ENCODE measurements around the gene PET100.

Gene PET100
- long read RNA-seq, donor 1, transcript PET100-202 (4 exons, 719 nt): major isoform, 68 of 108 reads
- long read RNA-seq, donor 1, transcript PET100-206 (2 exons, 317 nt): minor isoform, 7 of 108 reads
- long read RNA-seq, donor 1, partial matches to known transcripts: 0 of 108 reads
- long read RNA-seq, donor 1, other reads (novel, unspliced or antisense): 25 of 108 reads
- long read RNA-seq, donor 2, transcript PET100-202 (4 exons, 719 nt): major isoform, 29 of 52 reads
- long read RNA-seq, donor 2, partial matches to known transcripts: 0 of 52 reads
- long read RNA-seq, donor 2, other reads (novel, unspliced or antisense): 22 of 52 reads
- long read RNA-seq, donor 3, transcript PET100-202 (4 exons, 719 nt): major isoform, 28 of 48 reads
- long read RNA-seq, donor 3, partial matches to known transcripts: 0 of 48 reads
- long read RNA-seq, donor 3, other reads (novel, unspliced or antisense): 12 of 48 reads
- long read RNA-seq, donor 4, transcript PET100-205 (3 exons, 332 nt): minor isoform, 5 of 70 reads
- long read RNA-seq, donor 4, transcript PET100-202 (4 exons, 719 nt): major isoform, 43 of 70 reads
- long read RNA-seq, donor 4, partial matches to known transcripts: 0 of 70 reads
- long read RNA-seq, donor 4, other reads (novel, unspliced or antisense): 20 of 70 reads
- long read RNA-seq, donor 5, transcript PET100-202 (4 exons, 719 nt): major isoform, 82 of 116 reads
- long read RNA-seq, donor 5, partial matches to known transcripts: 0 of 116 reads
- long read RNA-seq, donor 5, other reads (novel, unspliced or antisense): 24 of 116 reads
- long read RNA-seq, donor 6, transcript PET100-202 (4 exons, 719 nt): major isoform, 46 of 66 reads
- long read RNA-seq, donor 6, partial matches to known transcripts: 0 of 66 reads
- long read RNA-seq, donor 6, other reads (novel, unspliced or antisense): 12 of 66 reads
- long read RNA-seq, donor 7: 0 reads
- long read RNA-seq, donor 8, transcript PET100-202 (4 exons, 719 nt): major isoform, 37 of 59 reads
- long read RNA-seq, donor 8, partial matches to known transcripts: 0 of 59 reads
- long read RNA-seq, donor 8, other reads (novel, unspliced or antisense): 17 of 59 reads

GRCh38 chr19:7629347-7630054, at the start of gene PET100, which contains the start of gene XAB2:
TSS of gene PET100 (plus strand) at chr19:7629793. CDS start at chr19:7629834, 41 bp downstream.
TSS of gene XAB2 (minus strand) at chr19:7629545. CDS start at chr19:7629527, 18 bp downstream.
- DNase-seq: peak; percentile 95

GRCh38 chr19:7582446-7582845, 47.1 kb upstream of the PET100 start:
- no peak for DNase-seq

GRCh38 chr19:7589822-7590221, 39.8 kb upstream of the PET100 start:
- DNase-seq: no peak

GRCh38 chr19:7590256-7590655, 39.3 kb upstream of the PET100 start:
- DNase-seq: no peak

GRCh38 chr19:7595466-7596133, 34.0 kb upstream of the PET100 start, which contains the start of gene CAMSAP3:
TSS of gene CAMSAP3 (plus strand) at chr19:7595863. CDS start at chr19:7596003, 140 bp downstream.
- peak; percentile 60 for DNase-seq

- DNase-seq: peak; percentile 31
These were observed 33.2 kb upstream of the PET100 start for GRCh38 chr19:7596211-7596937.

- DNase-seq: no peak
These were observed 31.9 kb upstream of the PET100 start for GRCh38 chr19:7597689-7598088.

- DNase-seq: no peak
These were observed 31.4 kb upstream of the PET100 start for GRCh38 chr19:7598180-7598579.

- no peak for DNase-seq
These were observed 28.9 kb upstream of the PET100 start for GRCh38 chr19:7600721-7601120.

GRCh38 chr19:7602240-7602934, 27.2 kb upstream of the PET100 start:
- DNase-seq: no peak

- DNase-seq: no peak
These were observed 26.6 kb upstream of the PET100 start for GRCh38 chr19:7602935-7603497.

GRCh38 chr19:7603919-7604318, 25.7 kb upstream of the PET100 start:
- DNase-seq: no peak

- DNase-seq: no peak
These were observed 23.9 kb upstream of the PET100 start for GRCh38 chr19:7605490-7606222.

GRCh38 chr19:7606289-7606688, 23.3 kb upstream of the PET100 start:
- DNase-seq: no peak

- no peak for DNase-seq
These were observed 22.2 kb upstream of the PET100 start for GRCh38 chr19:7607212-7607873.

GRCh38 chr19:7607874-7608560, 21.6 kb upstream of the PET100 start:
- no peak for DNase-seq

GRCh38 chr19:7610491-7611240, 18.9 kb upstream of the PET100 start:
- DNase-seq: no peak
